Uterus (tissue), 2 donors: ENCODE measurements around the gene SLC7A4.

ENCODE experiments used
- CTCF ChIP-seq, 4 experiments: fragments of 200-600 bp in 2 of 4; fragments of 450-650 bp in 2 of 4; sonication (generic) in 2 of 4; IDR thresholded peaks; one replicate each; pipeline ENCODE4 v1.5.1; 2016 to 2019; ENCODE audit warnings: antibody characterized with exemption in 4 of 4, mild to moderate bottlenecking in 2 of 4, moderate library complexity in 1 of 4
- POLR2A ChIP-seq, 2 donors: fragments of 450-650 bp; IDR thresholded peaks; one replicate each; pipeline ENCODE4 v1.6.1; 2016; ENCODE audit warnings: antibody characterized with exemption in 2 of 2, mild to moderate bottlenecking in 1 of 2, moderate library complexity in 1 of 2

DNA sequence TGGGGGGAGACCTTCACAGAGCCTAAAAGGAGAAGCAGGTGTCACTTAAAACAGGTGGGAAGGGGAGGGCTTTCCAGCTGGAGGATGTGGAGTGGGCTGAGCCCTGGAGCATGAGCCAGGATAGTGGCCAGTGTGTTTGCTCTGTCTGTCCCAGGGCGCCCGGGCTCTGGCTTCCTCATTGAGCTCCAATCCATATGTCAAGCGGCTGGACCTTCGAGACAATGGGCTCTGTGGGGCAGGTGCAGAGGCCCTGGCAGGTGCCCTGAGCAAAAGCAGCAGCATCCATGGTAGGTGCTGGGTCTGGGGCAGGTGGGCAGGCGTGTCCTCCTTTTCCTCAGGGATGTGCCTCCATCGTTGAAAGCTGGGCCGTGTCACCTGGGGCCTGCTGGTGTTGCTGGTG is 15.4 kb upstream of the SLC7A4 start:
- TF ChIP-seq CTCF (IDR thresholded peaks at IDR 0.05) (no peak), POLR2A (IDR thresholded peaks at IDR 0.05) (no peak)
